Measurements from ENCODE around the gene CCIN.
"Not testable (repeated sequence)": the region's sequence is repeated elsewhere in the genome, so short reads cannot be mapped to it uniquely, and the experiment has no call there.

CCIN gene

DNA sequence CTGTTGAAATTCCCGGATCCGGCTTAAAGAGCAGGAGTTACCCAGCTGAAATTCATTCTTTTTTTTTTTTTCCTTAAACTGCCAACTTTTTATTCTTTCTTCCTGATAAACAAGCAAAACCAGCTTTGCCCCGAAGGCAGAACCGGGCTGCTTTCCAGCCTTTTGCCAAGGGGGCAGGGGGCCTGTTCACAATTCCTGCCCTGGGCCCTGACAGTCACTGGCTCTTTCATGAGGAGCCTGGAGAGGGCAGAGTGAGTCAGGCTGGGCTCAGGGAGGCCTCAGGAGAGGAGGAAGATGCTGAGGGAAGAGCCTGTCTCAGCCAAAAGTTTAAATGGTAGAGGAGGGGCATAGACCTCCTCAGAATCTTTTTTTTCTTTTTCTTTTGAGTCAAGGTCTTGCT, 27.9 kb upstream of the CCIN start:
- no peak for DNase-seq

DNA sequence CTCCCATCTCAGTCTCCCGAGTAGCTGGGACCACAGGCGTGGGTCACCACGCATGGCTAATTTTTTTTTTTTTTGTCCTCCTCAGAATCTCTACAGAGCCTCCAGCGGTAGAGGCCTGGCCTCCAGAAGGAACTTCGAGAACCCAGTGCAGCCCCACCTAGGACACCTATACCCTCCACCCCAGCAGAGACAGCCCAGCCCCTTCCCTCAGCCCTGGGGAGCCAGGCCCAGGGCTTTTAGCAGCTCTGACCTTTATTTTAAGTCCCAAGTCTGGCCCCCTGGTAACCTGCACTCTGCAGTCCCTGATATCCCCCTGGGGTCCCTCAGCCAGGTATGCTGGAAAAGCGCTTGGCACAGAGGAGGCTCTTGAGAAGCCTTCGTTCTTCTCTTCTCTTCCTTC, 27.4 kb upstream of the CCIN start:
- no peak for DNase-seq

DNA sequence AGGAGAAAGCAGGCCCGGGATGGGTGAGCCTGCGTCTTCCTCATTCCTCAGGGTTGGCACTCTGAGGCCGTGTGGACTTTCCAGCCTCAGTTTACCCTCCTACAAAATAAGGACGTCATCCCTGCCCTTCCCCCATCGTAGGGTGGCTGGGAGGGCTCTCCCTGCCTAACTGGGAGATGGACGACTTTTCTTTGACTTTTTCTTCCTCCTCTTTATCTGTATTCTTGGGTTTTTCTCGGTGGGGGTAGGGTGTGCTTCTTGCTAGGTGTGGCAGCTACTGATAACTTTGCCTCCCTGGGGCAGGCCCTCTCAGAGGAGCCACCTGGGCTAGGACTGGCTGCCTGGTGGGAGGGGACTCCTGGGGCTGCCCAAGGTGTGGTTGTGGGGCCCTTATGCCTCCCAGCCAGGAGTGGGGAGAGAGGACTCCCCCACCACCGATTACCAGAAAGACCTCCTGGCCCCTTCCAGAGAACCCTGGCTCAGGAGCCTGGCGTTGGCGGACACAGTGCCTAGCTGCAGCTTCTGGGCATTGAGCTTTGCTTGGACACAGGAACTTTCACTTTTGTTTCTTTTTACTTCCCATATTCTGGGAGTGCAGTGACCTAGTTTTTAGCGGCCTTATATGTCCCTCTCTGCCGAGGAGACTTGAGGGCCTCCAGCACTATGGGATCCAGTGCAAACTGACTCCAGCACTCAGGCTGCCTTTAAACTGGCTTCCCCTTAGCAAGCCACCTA, 26.5 kb upstream of the CCIN start:
- DNase-seq: no peak

DNA sequence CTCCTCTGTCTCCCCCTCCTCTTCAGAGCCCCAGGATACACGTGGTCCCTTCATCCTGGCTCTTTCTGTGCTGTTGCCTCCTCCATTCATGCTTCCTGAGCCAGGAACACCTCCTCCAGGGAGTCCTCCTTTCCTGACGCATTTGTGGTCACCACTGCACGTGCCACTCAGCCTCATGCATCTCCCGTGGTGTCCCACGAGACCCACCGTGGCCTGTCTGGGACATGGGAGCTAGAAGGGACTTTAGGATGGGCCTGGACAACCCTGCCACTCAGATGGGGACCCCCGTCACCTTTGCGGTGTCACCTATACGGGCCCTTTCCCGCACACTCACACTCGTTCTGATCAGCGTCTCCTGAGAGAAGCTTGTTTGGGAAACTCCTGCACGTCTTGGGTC, 25.9 kb upstream of the CCIN start:
- DNase-seq: no peak

DNA sequence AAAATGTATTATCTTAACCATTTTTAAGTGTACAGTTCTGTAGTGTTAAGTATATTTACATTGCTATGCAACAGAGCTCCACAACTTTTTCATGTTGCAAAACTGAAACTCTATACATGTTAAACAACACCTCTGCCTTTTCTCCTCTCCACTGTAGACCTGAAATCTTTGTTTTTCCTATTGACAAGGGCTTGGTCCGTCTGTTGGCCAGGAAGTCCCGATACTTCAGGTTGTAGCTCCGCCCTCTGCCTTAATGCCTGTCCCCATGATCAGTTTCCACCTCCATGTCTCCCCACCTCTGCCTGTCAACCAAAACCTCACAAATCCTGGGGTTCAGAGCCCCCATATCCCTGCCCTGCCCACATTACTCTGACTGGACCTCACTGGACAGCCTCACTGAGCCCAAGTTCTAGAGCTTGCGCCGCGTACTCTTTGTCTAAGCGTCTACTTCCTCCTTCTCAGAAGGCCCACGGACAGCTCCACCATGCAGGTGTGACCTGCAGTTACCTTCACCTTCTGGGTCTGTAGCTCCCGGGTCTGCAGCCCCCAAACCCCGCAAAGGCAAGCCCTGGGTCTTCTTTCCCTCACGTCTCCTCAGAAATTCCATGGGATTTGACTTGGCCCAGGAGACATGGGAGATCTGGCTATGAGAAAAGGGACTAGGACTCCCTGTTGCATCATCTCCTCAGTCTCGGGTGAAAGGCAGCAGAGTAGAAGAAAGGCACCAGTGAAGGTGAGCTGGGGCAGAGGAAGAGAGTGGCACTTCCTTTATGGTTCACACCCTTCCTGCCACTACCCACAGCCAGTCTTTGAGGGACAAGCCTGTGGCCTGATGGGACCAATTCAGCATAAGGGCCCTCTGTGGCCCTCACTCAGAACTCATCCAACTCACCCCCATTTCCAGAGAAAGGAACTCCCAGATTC, 24.6 kb upstream of the CCIN start:
- no peak for DNase-seq

DNA sequence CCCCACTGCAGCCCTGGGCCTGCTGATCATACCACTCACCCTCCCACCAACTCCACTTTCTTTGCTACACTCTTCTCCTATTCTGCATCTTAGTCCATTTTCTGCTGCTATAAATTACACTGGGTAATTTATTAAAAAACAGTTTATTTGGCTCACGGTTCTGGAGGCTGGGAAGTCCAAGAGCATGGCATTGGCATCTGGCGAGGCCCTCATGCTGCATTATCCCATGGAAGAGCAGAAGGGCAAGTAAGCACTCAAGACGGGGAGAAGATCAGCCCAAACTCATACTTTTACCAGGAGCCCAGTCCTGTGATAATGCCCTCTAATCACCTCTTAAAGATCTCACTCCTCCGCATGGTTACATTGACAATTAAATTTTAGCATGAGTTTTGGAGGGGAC, 23.2 kb upstream of the CCIN start:
- no peak for DNase-seq

DNA sequence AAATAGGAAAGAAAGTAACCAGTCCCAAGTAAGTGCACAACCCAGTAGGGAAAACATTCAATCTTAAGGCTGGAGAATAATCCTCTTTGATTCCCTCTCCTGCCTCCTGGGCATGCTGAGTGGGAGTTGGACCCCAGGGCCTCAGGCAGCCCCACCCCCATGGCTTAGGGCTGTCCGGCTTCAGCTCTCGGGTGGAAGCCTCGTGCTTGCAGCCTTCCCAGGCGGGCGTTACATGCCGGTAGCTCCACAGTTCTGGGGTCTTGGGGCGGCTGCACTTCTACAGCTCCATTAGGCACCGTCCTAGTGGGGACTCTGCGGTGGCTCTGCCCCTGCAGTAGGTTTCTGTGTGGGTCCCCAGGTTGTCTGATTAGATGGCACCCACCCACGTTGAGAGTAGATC, 22.5 kb upstream of the CCIN start:
- DNase-seq: no peak

DNA sequence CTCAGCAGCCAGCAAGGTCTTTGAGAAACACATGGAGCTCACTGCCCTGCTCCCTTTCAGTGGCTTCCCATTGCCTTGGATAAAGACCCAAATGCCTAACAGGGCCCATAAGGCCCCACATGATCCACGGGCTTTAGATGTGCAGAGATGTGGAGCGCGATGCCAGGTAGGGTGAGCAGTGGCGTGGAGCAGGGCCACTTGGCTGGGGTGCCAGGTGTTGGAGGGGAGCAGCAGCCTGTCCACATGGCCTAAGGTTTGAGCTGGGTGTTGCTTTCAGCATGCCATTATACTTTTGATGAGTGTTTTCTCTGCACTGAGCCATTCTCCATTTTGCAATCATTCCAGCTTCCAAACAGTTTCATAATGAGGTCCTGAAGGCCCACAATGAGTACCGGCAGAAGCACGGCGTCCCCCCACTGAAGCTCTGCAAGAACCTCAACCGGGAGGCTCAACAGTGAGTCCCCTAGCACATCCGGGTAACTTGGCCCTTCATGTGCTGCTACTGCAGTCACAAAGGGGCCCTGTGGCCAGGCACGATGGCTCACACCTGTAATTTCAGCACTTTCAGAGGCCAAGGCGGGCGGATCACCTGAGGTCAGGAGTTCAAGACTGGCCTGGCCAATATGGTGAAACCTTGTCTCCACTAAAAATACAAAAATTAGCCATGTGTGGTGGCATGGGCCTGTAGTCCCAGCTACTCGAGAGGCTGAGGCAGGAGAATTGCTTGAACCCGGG, 21.6 kb upstream of the CCIN start:
- no peak for DNase-seq

DNA sequence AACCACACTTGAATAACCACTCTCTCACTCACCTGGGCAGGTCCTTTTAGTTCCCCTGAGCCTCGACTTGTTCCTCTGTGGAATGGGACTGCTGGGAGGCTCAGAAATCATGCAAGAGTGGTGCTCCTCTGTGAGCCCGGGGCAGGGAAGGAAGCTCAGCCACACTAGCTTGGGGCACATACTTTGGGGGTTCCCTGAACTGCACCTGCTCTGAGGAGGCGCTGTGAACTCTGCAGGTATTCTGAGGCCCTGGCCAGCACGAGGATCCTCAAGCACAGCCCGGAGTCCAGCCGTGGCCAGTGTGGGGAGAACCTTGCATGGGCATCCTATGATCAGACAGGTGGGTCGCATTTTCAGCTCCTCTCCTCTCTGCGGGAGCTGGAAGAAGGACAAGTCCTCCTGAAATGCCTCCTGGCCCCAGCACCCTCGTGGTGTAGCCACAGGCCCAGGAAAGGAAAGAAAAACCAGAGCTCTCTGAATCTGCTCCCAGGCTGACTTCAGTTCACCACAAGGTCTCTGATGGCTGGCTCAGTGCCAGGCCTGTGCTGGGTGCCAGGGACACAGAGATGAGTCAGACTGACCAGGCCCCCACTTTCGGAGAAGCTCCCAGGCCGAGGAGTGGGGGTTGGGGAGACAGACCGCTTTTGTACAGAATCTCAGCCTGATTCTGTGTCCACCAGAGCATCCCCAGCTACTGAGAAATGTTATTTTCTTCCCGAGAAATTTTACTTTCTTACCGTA, 20.7 kb upstream of the CCIN start:
- DNase-seq: no peak

DNA sequence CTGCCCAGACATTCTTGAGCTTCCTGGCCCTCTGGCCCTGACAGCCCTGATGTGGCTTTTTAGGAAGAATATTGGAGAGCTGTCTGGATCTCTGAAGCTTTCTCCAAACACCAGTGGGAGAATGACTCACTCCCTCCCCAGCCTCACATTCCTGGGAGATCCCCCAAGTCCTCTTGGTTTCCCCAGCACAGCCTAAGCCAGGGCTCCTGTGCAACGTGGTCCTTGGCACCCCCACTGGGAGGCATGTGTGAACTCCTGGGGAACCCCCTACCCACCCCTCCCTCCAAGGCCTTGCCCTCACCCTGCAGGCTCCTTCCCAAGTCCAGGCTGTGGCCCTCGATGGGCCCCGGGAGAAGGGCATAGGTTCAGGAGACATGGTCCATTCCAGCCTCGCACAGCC, 20.0 kb upstream of the CCIN start:
- no peak for DNase-seq

DNA sequence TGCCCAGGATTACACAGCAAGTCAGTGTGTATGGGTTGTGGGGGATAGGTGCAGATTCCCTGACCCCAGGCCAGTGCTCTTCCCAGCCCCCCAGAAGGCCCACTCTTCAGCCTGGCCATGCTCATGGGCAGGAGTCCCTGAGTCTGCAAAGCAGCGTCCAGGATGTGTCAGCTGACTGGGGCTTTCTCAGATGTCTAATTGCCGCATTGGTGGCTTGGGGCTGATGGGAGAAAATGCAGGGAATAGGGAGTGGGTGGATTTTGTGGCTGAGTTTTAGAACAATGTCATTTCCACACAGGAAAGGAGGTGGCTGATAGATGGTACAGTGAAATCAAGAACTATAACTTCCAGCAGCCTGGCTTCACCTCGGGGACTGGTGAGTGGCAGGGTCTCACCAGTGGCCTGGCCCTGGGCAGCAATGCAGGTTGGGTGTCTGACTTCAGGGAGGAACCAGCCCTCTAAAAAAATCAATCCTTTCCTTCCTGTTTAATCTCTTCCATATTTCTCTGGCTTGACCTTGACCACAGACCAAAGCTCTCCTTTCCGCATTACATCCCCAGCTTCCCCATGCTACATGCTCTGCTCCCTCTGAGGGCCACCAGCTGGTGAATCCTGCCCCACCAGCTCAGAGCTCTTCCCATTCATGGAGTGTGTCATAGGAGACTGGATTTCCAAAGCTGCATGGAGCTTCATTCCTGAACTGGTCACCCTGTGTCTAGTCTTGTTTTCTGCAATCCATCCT, 18.4 kb upstream of the CCIN start:
- no peak for DNase-seq

DNA sequence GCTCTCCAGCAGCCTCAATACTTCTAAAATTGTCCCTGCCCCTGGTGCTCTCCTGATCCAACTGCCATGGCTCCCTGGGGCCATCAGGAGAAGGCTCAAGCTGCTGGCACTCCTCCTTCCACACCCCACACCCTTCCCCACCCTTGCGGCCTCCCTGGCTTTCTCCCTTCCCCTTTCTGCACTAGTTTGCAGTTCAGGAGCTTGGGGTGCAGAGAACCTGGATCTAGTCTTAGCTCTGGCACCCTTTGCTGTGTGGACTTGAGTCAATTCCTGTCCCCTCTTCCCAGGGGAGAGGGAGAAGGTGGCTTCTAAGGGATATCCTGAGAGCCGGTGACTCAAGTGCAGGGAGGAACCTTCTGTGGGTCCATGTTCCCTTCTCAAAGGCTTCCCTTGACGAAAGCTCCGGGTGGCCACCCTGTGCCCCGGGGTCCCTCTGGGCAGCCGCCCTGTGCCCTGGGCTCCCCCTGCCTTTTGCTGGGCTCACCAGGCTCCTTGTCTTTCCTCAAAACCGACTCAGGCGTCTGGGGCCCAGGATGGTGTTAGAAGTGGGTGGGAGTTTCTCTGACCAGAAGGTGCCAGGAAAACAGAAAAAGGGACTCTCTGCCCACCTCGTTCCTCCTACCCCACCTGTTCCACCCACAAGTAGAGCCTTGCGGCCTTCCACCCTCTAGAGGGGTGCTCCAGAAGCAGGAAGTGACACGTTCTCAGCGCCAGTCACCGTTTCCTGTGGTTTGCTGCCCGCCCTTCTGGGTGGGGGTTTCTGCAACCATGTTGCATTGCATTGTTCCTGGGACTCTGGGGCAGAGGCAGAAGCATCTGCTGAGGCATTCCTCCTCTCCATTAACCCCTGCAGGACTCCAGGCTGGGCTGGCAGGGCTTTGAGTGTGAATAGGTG, 17.6 kb upstream of the CCIN start:
- no peak for DNase-seq

DNA sequence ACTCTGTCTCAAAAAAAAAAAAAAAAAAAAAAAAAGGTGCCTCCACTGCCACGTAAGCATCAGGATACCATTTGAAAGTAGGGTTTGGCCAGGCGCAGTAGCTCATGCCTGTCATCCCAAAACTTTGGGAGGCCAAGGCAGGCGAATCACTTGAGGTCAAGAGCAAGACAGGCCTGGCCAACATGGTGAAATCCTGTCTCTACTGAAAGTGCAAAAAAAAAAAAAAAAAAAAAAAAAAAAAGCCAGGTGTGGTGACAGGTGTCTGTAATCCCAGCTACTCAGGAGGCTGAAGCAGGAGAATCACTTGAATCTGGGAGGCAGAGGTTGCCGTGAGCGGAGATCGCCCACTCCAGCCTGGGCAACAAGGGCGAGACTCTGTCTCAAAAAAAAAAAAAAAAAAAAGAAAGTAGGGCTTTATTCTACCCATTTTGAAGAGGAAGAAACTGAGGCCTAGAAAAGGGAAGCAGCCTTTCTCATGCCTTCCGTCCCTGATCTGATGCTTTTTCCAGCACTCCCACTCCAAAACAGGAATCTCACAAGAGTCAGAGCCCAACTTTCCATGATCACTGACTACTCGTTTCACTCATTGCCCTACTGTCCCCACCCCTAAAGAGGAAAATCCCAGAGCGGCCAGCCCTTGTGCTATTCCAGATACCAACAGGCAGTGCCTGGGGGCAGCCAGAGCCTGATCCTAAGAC, 16.3 kb upstream of the CCIN start:
- no peak for DNase-seq

DNA sequence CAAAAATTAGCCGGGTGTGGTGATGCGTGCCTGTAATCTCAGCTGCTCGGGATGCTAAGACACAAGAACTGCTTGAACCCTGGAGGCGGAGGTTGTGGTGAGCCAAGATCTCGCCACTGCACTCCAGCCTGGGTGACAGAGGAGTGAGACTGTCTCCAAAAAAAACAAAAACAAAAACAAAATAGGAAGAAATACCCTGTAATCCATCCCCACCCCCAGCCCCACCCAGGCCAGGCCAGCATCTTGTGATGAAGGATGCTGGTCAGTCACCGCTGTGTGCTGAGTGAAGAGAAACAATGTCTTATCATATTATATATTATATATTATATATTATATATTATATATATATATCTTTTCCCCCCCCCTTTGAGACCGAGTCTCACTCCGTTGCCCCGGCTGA, 15.4 kb upstream of the CCIN start:
- DNase-seq: no peak

DNA sequence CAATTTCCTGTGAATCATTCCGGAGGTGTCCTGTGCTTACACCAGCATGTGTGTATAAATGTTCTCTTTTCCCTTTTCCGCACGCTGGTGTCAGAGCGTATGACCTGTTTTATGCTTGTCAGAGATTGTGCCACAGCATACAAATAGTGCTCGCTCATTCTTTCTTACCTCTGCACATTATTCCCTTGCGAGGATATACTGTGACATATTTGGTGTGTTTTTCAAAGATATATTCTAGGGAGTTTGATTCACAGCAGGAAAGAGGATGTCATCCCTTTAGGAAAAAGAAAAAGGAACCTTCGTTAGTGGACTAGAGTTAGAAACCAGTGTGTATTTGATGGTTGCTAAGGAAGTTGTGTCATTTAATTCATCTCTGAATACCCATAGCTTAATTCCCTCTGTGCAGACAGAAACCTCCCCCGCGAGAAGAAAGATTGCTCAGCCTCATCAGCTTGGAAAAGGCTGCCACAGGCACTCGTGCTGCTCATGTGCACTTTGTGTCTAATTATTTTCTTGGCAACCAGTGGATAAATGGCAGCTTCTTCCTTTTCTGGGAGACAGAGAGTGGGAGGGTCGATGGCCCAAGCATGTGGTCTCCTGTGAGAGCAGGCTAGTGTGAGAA, 14.7 kb upstream of the CCIN start:
- DNase-seq: no peak

DNA sequence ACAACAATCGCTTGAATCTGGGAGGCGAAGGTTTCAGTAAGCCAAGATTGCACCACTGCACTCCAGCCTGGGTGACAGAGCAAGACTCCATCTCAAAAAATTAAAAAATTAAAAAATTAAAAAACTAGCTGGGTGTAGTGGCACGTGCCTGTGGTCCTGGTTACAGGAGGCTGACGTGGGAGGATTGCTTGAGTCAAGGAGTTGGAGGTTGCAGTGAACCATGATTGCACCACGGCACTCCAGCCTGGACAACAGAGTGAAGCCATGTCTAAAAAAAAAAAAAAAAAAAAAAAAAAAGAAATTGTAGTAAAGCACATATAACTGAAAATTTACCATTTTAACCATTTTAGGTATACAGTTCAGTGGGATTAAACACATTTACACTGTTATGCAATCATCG, 13.1 kb upstream of the CCIN start:
- no peak for DNase-seq

DNA sequence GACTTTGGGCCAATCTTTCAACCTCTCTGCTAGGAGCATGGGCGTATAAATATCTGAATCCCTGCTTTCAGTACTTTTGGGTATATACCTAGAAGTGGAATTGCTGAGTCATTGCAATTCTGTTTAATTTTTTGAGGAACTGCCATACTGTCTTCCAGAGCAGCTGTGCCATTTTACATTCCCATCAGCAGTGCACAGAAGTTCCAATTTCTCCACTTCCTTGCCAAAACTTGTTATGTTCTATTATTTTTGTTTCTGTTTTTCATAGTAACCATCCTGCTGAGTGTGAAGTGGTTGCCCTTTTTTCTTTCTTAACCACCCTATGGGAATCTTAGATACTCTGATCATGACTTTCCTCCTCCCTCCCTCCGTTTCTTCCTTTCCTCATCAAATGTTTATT, 11.1 kb upstream of the CCIN start:
- no peak for DNase-seq

DNA sequence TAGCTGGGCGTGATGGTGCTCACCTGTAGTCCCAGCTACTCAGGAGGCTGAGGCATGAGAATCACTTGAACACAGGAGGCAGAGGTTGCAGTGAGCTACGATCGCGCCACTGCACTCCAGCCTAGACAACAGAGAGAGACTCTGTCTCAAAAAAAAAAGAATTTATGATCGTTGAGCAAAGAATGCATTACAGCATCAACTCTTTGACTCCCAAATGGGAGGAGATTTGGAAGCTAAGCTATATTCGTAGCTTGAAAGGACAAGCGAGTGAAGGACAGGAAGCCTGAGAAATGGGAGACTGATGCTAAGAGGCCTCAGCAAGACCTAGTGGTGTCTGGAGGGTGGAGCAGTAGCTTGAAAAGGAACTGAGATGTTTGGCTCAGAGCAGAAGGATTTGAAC, 10.3 kb upstream of the CCIN start:
- DNase-seq: no peak

DNA sequence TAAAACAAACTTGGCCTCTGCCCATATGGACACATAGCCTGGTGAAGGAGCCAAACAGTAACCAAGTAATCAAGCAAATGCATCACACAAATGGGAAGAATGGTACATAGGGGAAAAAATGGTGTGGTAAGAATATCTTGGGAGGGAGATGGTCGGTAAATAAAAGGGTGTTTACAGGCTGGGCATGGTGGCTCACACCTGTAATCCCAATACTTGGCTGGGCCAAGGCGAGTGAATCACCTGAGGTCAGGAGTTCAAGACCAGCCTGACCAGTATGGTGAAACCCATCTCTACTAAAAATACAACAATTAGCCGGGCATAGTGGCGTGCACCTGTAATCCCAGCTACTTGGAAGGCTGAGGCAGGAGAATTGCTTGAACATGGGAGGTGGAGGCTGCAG, 9.7 kb upstream of the CCIN start:
- DNase-seq: not testable (repeated sequence)

DNA sequence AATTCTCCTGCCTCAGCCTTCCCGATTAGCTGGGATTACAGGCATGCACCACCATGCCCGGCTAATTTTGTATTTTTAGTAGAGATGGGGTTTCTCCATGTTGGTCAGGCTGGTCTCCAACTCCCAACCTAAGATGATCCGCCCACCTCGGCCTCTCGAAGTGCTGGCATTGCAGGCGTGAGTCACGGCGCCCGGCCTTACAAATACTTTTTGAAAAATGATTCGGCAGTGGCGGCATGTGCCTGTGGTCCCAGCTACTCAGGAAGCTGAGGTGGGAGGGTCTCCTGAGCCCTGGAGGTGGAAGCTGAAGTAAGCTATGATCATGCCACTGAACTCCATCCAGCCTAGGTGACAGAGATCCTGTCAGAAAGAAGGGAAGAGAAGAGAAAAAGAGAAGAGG, 9.1 kb upstream of the CCIN start:
- DNase-seq: not testable (repeated sequence)

All from NCI-H2029 treated with DMSO at 0.1 percent for 48 hours (cell line).